OCI-LY7 (cell line): Measurements from ENCODE around the gene GRK5. TPM values are rescaled to one million over a fixed set of nuclear protein-coding genes. Genes with fewer than 3 reads are reported as not detected.

Source experiments
- BruUV-seq: library from RNA; stranded (reverse); fragments of 400-500 nt; replicated peaks from 2 replicates; lab custom pipeline; 2021; lab: Mats Ljungman, UMichigan
- CTCF ChIA-PET: fragments of 300-600 bp; sonication (Branson Sonifier 250); formaldehyde crosslinking; loops from one replicate; lab custom pipeline; 2022; ENCODE audit warnings: antibody characterized with exemption; ENCODE audit not compliant: unreplicated experiment; lab: Charles Lee
- POLR2A ChIA-PET: fragments of 300-600 bp; sonication (Branson Sonifier 250); formaldehyde crosslinking; loops from one replicate; lab custom pipeline; 2022; ENCODE audit warnings: antibody characterized with exemption; lab: Charles Lee
- DNase-seq: peaks from one replicate; pipeline ENCODE4 v3.0.0-alpha.2; 2015; ENCODE audit warnings: low spot score
- H2AFZ ChIP-seq: fragments of 200-600 bp; sonication (generic), shearing (Covaris generic); 2 replicates; pipeline ENCODE4 v1.6.1; 2014; ENCODE audit warnings: mild to moderate bottlenecking, antibody characterized with exemption, low read length, moderate library complexity
- H3K27ac ChIP-seq: fragments of 200-600 bp; sonication (generic); 2 replicates; pipeline ENCODE4 v1.5.1; 2014; ENCODE audit warnings: mixed run types, low read depth, mild to moderate bottlenecking, moderate library complexity, low read length, inconsistent platforms; ENCODE audit not compliant: poor library complexity, severe bottlenecking
- H3K36me3 ChIP-seq: fragments of 200-600 bp; sonication (generic); 2 replicates; pipeline ENCODE4 v1.6.1; 2014; ENCODE audit warnings: mild to moderate bottlenecking, antibody characterized with exemption, low read length, moderate library complexity, mixed read lengths; ENCODE audit not compliant: insufficient read depth
- H3K4me1 ChIP-seq: fragments of 200-600 bp; sonication (generic); 2 replicates; pipeline ENCODE4 v1.5.1; 2014; ENCODE audit warnings: mild to moderate bottlenecking, low read length; ENCODE audit not compliant: insufficient read depth, poor library complexity, severe bottlenecking
- H3K4me2 ChIP-seq: fragments of 200-600 bp; sonication (generic); 2 replicates; pipeline ENCODE4 v1.6.1; 2014; ENCODE audit warnings: mild to moderate bottlenecking, low read length
- H3K4me3 ChIP-seq: fragments of 200-600 bp; sonication (generic); 2 replicates; pipeline ENCODE4 v1.5.1; 2014; ENCODE audit warnings: mild to moderate bottlenecking, low read depth, low read length; ENCODE audit not compliant: poor library complexity, severe bottlenecking
- H3K79me2 ChIP-seq: fragments of 200-600 bp; sonication (generic); 2 replicates; pipeline ENCODE4 v1.6.1; 2016; ENCODE audit warnings: low read depth, mild to moderate bottlenecking, low read length, moderate library complexity, mixed read lengths; ENCODE audit not compliant: insufficient read depth
- H3K9me2 ChIP-seq: fragments of 200-600 bp; sonication (generic); 2 replicates; pipeline ENCODE4 v1.6.1; 2016; ENCODE audit warnings: mild to moderate bottlenecking, low read length, mixed read lengths; ENCODE audit not compliant: insufficient read depth
- H3K9me3 ChIP-seq: fragments of 200-600 bp; sonication (generic); 2 replicates; pipeline ENCODE4 v1.6.1; 2014; ENCODE audit warnings: mild to moderate bottlenecking, mixed run types, low read length, mixed read lengths
- H4K20me1 ChIP-seq: fragments of 200-600 bp; sonication (generic); 2 replicates; pipeline ENCODE4 v1.6.1; 2014; ENCODE audit warnings: mild to moderate bottlenecking, antibody characterized with exemption, low read length, moderate library complexity, mixed read lengths; ENCODE audit not compliant: insufficient read depth
- EZH2phosphoT487 ChIP-seq: fragments of 200-600 bp; sonication (generic); IDR thresholded peaks from 2 replicates; pipeline ENCODE4 v1.6.1; 2018; ENCODE audit warnings: low read depth, borderline replicate concordance, mild to moderate bottlenecking, mixed run types, antibody characterized with exemption, low read length, moderate library complexity, mixed read lengths
- intact Hi-C: fragments of 100-400 bp; cut with micrococcal nuclease; formaldehyde crosslinking; loops from one replicate; pipeline ENCODE4 v1.10.0; 2022; ENCODE audit not compliant: unreplicated experiment
- total RNA-seq, 2 experiments: library from RNA; depleted of rRNA in 1 of 2; stranded (reverse); fragments of >200 nt in 1 of 2; shearing (Covaris generic) in 1 of 2; gene quantifications; 2 replicates each; pipeline ENCODE4 v1.2.3, GENCODE V29; 2014 to 2022
- TF ChIP-seq, protein P1 (sequence below): fragments of 200-600 bp; sonication (generic); conservative IDR thresholded peaks from 2 replicates; pipeline ENCODE4 v1.5.1; 2014; ENCODE audit warnings: mild to moderate bottlenecking, antibody characterized with exemption, low read length, moderate library complexity, mixed read lengths

The GRK5 gene
- total RNA-seq, 2 experiments from 2014 or later, result 4.7 to 10.2 TPM

DNA sequence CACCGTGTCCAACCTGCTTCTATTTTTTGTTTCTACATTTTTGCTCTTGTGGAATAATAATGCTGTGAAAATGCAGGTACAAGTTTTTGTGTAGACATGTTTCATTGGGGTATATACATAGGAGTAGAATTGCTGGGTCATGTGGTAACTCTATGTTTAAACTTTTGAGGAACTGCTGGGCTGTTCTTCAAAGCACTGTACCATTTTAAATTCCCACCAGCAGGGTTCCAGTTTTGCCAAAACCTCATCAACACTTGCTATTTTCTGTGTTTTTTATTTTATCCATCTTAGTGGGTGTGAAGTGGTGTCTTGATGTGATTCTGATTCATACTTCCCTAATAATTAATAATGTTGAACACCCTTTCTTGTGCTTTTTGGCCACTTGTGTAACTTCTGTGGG, 196.6 kb downstream of the GRK5 start:
- ChIA-PET CTCF (no interaction called here), POLR2A (no interaction called here)
- intact Hi-C loops, result no loop called here
- no peak for DNase-seq
- Histone ChIP-seq H3K9me3 (no peaks in the 10 kb centered on the region), H3K4me3 (no peak overlapping the region), H3K79me2 (no peaks in the 10 kb centered on the region), H2AFZ (no peak overlapping the region), H3K4me2 (no peak overlapping the region), H3K9me2 (no peaks in the 10 kb centered on the region), H4K20me1 (no peaks in the 10 kb centered on the region), H3K36me3 (no peaks in the 10 kb centered on the region), H3K27ac (no peak overlapping the region), H3K4me1 (peaks cover 10% of the 10 kb centered on the region)
- BruUV-seq, result no TSS peak
- TF ChIP-seq, protein P1, sequence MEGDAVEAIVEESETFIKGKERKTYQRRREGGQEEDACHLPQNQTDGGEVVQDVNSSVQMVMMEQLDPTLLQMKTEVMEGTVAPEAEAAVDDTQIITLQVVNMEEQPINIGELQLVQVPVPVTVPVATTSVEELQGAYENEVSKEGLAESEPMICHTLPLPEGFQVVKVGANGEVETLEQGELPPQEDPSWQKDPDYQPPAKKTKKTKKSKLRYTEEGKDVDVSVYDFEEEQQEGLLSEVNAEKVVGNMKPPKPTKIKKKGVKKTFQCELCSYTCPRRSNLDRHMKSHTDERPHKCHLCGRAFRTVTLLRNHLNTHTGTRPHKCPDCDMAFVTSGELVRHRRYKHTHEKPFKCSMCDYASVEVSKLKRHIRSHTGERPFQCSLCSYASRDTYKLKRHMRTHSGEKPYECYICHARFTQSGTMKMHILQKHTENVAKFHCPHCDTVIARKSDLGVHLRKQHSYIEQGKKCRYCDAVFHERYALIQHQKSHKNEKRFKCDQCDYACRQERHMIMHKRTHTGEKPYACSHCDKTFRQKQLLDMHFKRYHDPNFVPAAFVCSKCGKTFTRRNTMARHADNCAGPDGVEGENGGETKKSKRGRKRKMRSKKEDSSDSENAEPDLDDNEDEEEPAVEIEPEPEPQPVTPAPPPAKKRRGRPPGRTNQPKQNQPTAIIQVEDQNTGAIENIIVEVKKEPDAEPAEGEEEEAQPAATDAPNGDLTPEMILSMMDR, result no peak
- no peak for TF ChIP-seq EZH2phosphoT487

DNA sequence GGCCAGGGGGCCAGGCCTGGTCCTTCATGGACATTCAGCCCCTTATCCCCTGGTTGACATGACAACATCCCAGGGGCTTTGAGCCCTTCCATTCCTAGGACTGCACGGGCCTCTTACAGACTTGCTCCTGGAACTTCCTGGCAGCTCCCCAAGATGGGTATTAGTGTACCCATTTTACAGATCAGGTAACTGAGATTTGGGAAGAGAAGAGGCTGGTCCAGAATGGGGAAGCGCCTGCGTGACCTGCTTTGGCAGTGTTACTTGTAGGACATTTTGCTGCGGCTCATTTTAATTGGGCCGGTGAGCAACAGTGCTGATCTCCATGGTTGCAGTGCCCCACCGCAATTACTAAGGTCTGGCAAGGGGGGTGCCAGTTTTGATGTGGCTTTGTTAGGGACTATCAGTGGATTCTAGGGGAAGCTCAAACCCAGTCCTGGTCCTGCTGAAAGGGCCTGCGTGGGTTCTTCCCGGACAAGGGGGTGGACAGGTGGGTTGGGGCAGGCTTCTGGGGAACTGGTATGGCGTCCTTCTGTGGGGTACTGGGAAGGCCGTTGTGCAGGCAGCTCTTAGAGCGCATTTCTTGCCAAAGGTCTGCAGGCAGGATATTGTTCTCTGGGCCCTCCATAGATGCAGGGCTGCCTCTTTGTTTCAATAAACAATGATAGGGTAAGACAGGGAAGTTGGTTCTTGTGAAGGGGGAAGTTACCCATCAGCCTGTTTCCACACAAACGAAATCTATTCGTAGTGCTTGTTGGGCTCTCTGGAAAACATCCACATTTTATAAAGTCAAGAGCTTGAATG, 197.5 kb downstream of the GRK5 start:
- no TSS peak for BruUV-seq
- H2AFZ ChIP-seq, result no peak overlapping the region
- H3K9me2 ChIP-seq, result no peaks in the 10 kb centered on the region
- H3K27ac ChIP-seq, result no peak overlapping the region
- no peaks in the 10 kb centered on the region for H4K20me1 ChIP-seq
- ChIA-PET CTCF (no interaction called here), POLR2A (interaction anchor here (0.6 kb wide), 1 partner anchor 17 kb away, joined by 3 read pairs; no protein-coding TSS in a partner anchor)
- DNase-seq, result no peak
- no peak overlapping the region for H3K4me2 ChIP-seq
- H3K4me3 ChIP-seq, result no peak overlapping the region
- H3K9me3 ChIP-seq, result no peaks in the 10 kb centered on the region
- intact Hi-C loops, result no loop called here
- H3K4me1 ChIP-seq, result peaks cover 10% of the 10 kb centered on the region
- H3K36me3 ChIP-seq, result no peaks in the 10 kb centered on the region
- TF ChIP-seq EZH2phosphoT487, result no peak
- TF ChIP-seq, protein P1, result no peak
- H3K79me2 ChIP-seq, result no peaks in the 10 kb centered on the region

DNA sequence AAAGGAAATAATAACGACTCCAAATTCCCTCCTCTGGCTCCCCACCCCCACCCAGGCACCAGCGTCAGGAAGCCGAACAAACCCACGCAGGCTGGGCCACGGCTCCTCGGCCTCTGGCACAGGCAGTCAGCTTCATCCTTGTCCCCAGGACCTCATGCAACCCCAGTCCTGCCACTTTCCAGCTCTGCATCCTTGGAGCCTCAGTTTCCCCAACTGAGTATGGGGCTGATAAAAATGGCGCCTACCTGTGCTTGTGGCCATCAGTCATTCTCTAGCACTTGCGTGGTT, 198.1 kb downstream of the GRK5 start:
- no peak overlapping the region for H3K27ac ChIP-seq
- no peaks in the 10 kb centered on the region for H3K36me3 ChIP-seq
- H3K9me2 ChIP-seq, result no peaks in the 10 kb centered on the region
- ChIA-PET CTCF (interaction anchor here (1.2 kb wide), 1 partner anchor 38 kb away, joined by 5 read pairs; no protein-coding TSS in a partner anchor), POLR2A (interaction anchor here (0.6 kb wide), 1 partner anchor 17 kb away, joined by 3 read pairs; no protein-coding TSS in a partner anchor)
- no peak overlapping the region for H2AFZ ChIP-seq
- intact Hi-C loops, result no loop called here
- no peak overlapping the region for H3K4me2 ChIP-seq
- BruUV-seq, result no TSS peak
- H3K4me3 ChIP-seq, result no peak overlapping the region
- H3K79me2 ChIP-seq, result no peaks in the 10 kb centered on the region
- H4K20me1 ChIP-seq, result no peaks in the 10 kb centered on the region
- TF ChIP-seq, protein P1, result no peak
- TF ChIP-seq EZH2phosphoT487, result no peak
- DNase-seq, result no peak
- H3K4me1 ChIP-seq, result peaks cover 10% of the 10 kb centered on the region
- H3K9me3 ChIP-seq, result no peaks in the 10 kb centered on the region
